RWPE1 (cell line): Measurements from ENCODE around the gene DRAXIN.
A peak's percentile ranks its signal among the peaks of the same experiment; 100 is the strongest.

Experiments
- CTCF ChIA-PET: fragments of 350-600 bp; sonication (Branson Sonifier 250); formaldehyde crosslinking; extraction: SDS; loops from one replicate; lab custom pipeline; 2021; lab: Yijun Ruan, JAX
- POLR2A ChIA-PET: fragments of 400-600 bp; formaldehyde crosslinking; extraction: SDS; loops from one replicate; lab custom pipeline; 2020; ENCODE audit warnings: antibody characterized with exemption; ENCODE audit not compliant: low non-redundant PET; lab: Yijun Ruan, JAX
- DNase-seq: peaks from one replicate; pipeline ENCODE4 v3.0.0; 2012; ENCODE audit warnings: low spot score
- H3K27ac ChIP-seq: fragments of 450-650 bp; 2 replicates; pipeline ENCODE4 v1.5.1; 2017
- CTCF ChIP-seq: fragments of 450-650 bp; conservative IDR thresholded peaks from 2 replicates; pipeline ENCODE4 v1.5.1; 2017; ENCODE audit warnings: low read depth, mild to moderate bottlenecking

Gene DRAXIN

GRCh38 chr1:11735531-11735853, 44.0 kb downstream of the DRAXIN start:
- ChIA-PET POLR2A (interaction anchor here (0.6 kb wide), 1 partner anchor 186 kb away, joined by 4 read pairs; no protein-coding TSS in a partner anchor), CTCF (interaction anchor here (0.6 to 0.9 kb wide), 3 partner anchors 15 to 93 kb away, joined by 3 to 5 read pairs (median 5); no protein-coding TSS in a partner anchor)
- no peak for DNase-seq
- H3K27ac ChIP-seq: peak overlapping the region; percentile 98
- TF ChIP-seq CTCF: no peak

GRCh38 chr1:11735854-11736745, 44.6 kb downstream of the DRAXIN start, which contains the start of gene AGTRAP:
TSS of gene AGTRAP (plus strand) at chr1:11736136. CDS start at chr1:11736209, 73 bp downstream.
- peak within 1 kb of the TSS; percentile 98 for H3K27ac ChIP-seq
- DNase-seq: peak; percentile 91
- CTCF ChIA-PET: interaction anchor here (0.6 to 0.9 kb wide), 2 partner anchors 16 to 94 kb away, joined by 3 to 5 read pairs; no protein-coding TSS in a partner anchor
- POLR2A ChIA-PET: interaction anchor here (0.5 kb wide), 1 partner anchor 26 kb away, joined by 3 read pairs; no protein-coding TSS in a partner anchor
- no peak for TF ChIP-seq CTCF

- POLR2A ChIA-PET: interaction anchor here (0.5 kb wide), 1 partner anchor 19 kb away, joined by 3 read pairs; no protein-coding TSS in a partner anchor
- CTCF ChIA-PET: interaction anchor here (0.5 kb wide), 1 partner anchor 60 kb away, joined by 6 read pairs; no protein-coding TSS in a partner anchor
- no peak for TF ChIP-seq CTCF
- peak; percentile 87 for DNase-seq
- peak overlapping the region; percentile 98 for H3K27ac ChIP-seq
These were observed 45.5 kb downstream of the DRAXIN start for GRCh38 chr1:11736746-11737639.

GRCh38 chr1:11738096-11738495, 46.6 kb downstream of the DRAXIN start:
- POLR2A ChIA-PET: no interaction called here
- DNase-seq: no peak
- peak overlapping the region; percentile 98 for H3K27ac ChIP-seq
- no peak for TF ChIP-seq CTCF
- CTCF ChIA-PET: interaction anchor here (0.7 kb wide), 1 partner anchor 68 kb away, joined by 6 read pairs; no protein-coding TSS in a partner anchor

GRCh38 chr1:11738783-11739182, 47.3 kb downstream of the DRAXIN start:
- TF ChIP-seq CTCF: no peak
- DNase-seq: no peak
- peak overlapping the region; percentile 98 for H3K27ac ChIP-seq
- CTCF ChIA-PET: no interaction called here
- POLR2A ChIA-PET: no interaction called here
